ENCODE data around the gene PTCD1. TPM values are rescaled to one million over a fixed set of nuclear protein-coding genes. Genes with fewer than 3 reads are reported as not detected.

Gene PTCD1
- total and polyA plus RNA-seq, 9 of the 15 experiments (the other 6 are each of a cell fraction or from before 2014, with no cell fraction given) = 0.46 to 17.1 (median 6.2) TPM

DNA sequence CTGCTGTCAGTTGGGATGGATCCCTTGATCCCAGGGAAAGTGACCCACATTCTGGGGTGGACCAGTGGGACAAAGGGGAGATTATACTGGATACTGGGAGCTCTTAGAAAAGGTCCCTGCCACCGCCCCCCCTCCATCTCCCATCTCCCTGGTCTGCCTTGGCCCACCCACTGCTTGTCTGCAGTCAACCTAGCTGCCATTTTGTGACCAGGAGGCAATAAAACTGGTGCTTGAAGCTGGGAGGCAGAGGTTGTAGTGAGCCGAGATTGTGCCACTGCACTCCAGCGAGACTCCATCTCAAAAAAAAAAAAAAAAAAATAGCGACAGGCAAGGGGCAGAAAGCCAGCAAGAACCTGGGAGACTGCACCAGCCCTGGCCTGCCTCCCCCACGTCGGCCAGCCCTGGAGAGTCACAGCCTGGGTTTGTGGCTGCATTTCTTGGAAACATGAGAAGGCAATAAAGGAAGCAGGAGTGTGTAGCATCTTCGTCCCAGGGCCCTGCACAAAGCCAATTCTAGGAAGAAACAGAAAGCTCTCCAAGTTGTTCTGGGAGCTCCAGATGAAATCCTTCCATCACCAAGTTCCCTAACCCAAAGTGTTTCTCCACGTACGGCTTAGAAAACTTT, 68.7 kb downstream of the PTCD1 start (continued):
- TF ChIP-seq NUFIP1 (IDR thresholded peaks at IDR 0.05; ENCODE audit: partially characterized antibody) (no peak), GATAD2A (IDR thresholded peaks at IDR 0.05) (peak; percentile 57; the same call in 1 of the 2 replicates), HDAC2 (IDR thresholded peaks at IDR 0.05) (peak; percentile 78; the same call in 1 of the 2 replicates), RBBP5 (IDR thresholded peaks at IDR 0.05; ENCODE audit: borderline replicate concordance, insufficient read depth, low read length, poor library complexity, severe bottlenecking) (peak; percentile 52), BRF1 (IDR thresholded peaks at IDR 0.05; ENCODE audit: borderline replicate concordance, extremely low read depth, insufficient read length) (no peak), FOXA3 (CRISPR knock-in tag; conservative IDR thresholded peaks at IDR 0.05 in 1 of 2, IDR thresholded peaks at IDR 0.05 in 1 of 2) (no peak), PHF21A (IDR thresholded peaks at IDR 0.05; ENCODE audit: borderline replicate concordance, low read depth) (peak; percentile 59; the same call in 1 of the 2 replicates), MED1 (CRISPR knock-in tag; IDR thresholded peaks at IDR 0.05; ENCODE audit: borderline replicate concordance) (no peak), NEUROD1 (IDR thresholded peaks at IDR 0.05; ENCODE audit: borderline replicate concordance, low read depth, low read length, partially characterized antibody) (peak; percentile 46), HDAC6 (IDR thresholded peaks at IDR 0.05; ENCODE audit: low read depth, low read length) (no peak), CCNT2 (IDR thresholded peaks at IDR 0.05; ENCODE audit: borderline replicate concordance, extremely low read depth, insufficient read length, low read depth, low read length) (no peak), PCBP2 (IDR thresholded peaks at IDR 0.05; ENCODE audit: low read depth, low read length, poor library complexity, severe bottlenecking) (no peak), SAFB2 (IDR thresholded peaks at IDR 0.05; ENCODE audit: borderline replicate concordance, low read depth, low read length, severe bottlenecking) (no peak), ARID2 (IDR thresholded peaks at IDR 0.05) (no peak), TAF15 (IDR thresholded peaks at IDR 0.05; ENCODE audit: low read depth, low read length) (no peak), SMARCE1 (IDR thresholded peaks at IDR 0.05) (peak; percentile 78), NBN (IDR thresholded peaks at IDR 0.05; ENCODE audit: low read depth) (peak; percentile 75)
- TF ChIP-seq, protein P1, sequence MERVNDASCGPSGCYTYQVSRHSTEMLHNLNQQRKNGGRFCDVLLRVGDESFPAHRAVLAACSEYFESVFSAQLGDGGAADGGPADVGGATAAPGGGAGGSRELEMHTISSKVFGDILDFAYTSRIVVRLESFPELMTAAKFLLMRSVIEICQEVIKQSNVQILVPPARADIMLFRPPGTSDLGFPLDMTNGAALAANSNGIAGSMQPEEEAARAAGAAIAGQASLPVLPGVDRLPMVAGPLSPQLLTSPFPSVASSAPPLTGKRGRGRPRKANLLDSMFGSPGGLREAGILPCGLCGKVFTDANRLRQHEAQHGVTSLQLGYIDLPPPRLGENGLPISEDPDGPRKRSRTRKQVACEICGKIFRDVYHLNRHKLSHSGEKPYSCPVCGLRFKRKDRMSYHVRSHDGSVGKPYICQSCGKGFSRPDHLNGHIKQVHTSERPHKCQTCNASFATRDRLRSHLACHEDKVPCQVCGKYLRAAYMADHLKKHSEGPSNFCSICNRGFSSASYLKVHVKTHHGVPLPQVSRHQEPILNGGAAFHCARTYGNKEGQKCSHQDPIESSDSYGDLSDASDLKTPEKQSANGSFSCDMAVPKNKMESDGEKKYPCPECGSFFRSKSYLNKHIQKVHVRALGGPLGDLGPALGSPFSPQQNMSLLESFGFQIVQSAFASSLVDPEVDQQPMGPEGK (CRISPR knock-in tag; IDR thresholded peaks at IDR 0.05; ENCODE audit: borderline replicate concordance) = no peak
- TF ChIP-seq, protein P2, sequence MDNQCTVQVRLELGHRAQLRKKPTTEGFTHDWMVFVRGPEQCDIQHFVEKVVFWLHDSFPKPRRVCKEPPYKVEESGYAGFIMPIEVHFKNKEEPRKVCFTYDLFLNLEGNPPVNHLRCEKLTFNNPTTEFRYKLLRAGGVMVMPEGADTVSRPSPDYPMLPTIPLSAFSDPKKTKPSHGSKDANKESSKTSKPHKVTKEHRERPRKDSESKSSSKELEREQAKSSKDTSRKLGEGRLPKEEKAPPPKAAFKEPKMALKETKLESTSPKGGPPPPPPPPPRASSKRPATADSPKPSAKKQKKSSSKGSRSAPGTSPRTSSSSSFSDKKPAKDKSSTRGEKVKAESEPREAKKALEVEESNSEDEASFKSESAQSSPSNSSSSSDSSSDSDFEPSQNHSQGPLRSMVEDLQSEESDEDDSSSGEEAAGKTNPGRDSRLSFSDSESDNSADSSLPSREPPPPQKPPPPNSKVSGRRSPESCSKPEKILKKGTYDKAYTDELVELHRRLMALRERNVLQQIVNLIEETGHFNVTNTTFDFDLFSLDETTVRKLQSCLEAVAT (IDR thresholded peaks at IDR 0.05) = peak in 1 of 2 experiments; percentile 71; a peak in 2 of 4 replicates
- TF ChIP-seq, protein P3, sequence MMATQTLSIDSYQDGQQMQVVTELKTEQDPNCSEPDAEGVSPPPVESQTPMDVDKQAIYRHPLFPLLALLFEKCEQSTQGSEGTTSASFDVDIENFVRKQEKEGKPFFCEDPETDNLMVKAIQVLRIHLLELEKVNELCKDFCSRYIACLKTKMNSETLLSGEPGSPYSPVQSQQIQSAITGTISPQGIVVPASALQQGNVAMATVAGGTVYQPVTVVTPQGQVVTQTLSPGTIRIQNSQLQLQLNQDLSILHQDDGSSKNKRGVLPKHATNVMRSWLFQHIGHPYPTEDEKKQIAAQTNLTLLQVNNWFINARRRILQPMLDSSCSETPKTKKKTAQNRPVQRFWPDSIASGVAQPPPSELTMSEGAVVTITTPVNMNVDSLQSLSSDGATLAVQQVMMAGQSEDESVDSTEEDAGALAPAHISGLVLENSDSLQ (IDR thresholded peaks at IDR 0.05) = peak; percentile 24; the same call in 1 of the 2 replicates
- TF ChIP-seq, protein P4, sequence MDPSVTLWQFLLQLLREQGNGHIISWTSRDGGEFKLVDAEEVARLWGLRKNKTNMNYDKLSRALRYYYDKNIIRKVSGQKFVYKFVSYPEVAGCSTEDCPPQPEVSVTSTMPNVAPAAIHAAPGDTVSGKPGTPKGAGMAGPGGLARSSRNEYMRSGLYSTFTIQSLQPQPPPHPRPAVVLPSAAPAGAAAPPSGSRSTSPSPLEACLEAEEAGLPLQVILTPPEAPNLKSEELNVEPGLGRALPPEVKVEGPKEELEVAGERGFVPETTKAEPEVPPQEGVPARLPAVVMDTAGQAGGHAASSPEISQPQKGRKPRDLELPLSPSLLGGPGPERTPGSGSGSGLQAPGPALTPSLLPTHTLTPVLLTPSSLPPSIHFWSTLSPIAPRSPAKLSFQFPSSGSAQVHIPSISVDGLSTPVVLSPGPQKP (CRISPR knock-in tag; IDR thresholded peaks at IDR 0.05) = no peak
